ENCODE measurements around the gene ELOVL5.

GRCh38 chr6:53344969-53345368, 3.8 kb downstream of the ELOVL5 start:
- TF ChIP-seq EP300 (IDR thresholded peaks at IDR 0.05) (no peak), CTCF (IDR thresholded peaks at IDR 0.05) (no peak), POLR2A (IDR thresholded peaks at IDR 0.05) (no peak)
